Pulmonary artery endothelial cell (primary cell): Measurements from ENCODE around the gene RASSF8. TPM values are rescaled to one million over a fixed set of nuclear protein-coding genes. Genes with fewer than 3 reads are reported as not detected.

Source experiments
- DNase-seq: peaks from one replicate; pipeline ENCODE4 v3.0.0-alpha.2; 2011; ENCODE audit warnings: low read depth, low spot score
- total RNA-seq: library from RNA; depleted of rRNA; stranded (reverse); fragments of >200 nt; gene quantifications from 2 replicates; pipeline ENCODE4 v1.2.3, GENCODE V29; 2014

Gene RASSF8
- 100 and 131 TPM in 2 replicates for total RNA-seq

DNA sequence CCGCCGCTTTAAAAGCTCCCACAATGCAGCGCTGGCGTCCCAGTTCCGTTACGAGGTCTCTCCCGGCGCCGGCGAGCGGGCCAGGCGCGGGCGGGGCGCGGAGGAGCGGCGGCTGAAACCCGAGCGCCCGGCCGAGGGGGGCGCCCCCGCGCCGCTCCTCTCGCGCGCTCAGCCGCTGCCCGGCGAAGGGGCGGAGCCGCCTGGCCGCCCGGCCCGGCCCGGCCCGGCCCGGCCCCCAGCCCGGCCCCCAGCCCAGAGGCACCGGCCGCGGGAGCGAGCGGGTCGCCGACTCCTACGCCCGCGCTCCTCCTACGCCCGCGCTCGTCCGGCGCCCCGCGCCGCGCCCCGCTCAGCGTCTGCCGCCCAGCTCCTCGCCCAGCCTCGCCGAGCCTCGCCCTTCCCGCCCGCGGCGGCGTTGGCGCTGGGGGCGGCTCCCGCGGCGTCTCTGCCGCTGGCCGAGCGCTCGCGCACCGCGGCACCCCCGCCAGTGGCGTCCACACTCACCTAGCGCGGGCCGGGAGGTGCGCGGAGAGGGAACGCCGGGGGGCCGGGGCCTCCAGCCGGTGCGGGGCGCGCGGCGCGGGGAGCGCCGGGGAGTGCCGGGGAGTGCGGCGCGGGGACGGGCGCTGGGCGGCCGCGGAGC, at the start of gene RASSF8:
Gene RASSF8, plus strand, starts transcription at position 255 of the 643 bp plus-strand sequence. CDS start 96,662 bp downstream, outside the sequence.
- no peak for DNase-seq

DNA sequence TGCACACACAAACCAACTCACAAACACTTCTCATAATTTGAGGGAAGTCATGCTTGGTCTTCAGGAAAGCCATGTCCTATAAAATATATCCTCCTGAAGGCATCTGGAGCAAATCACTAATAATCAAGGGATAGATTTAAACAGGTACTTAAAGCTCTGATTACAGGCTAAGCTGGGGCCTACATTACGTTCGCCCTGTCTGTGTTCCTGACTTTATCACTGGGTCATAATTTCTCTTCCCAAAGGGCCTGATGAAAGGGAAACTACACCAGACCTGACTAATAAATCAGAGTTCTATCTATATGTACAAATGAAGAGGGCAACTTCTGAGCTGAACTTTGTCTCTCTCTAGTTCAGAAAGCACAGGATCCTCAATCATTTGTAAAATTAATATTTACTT, 43.9 kb upstream of the RASSF8 start:
- no peak for DNase-seq

DNA sequence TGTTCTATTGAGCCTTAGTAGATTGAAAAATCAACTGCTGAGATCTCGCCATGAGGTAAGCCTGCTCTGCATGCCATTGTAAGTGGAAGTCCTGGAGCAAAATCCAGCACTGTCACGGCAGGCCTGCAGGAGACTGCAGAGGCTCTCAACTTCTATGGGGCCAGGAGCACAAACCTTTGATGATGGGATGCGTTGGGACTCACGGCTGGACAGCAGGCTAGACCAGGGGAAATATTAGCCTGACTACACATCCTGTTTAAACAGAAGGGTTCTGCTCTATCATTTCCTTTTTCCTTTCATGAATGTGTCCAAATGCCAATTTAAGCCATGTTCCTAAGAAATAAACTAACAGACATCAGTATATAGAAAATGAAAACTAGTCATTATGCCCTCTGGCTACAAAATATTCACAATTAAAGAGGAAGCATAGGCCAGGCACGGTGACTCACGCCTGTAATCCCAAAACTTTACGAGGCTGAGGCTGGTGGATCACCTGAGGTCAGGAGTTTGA, 33.9 kb upstream of the RASSF8 start:
- DNase-seq = peak; percentile 90

GRCh38 chr12:25925064-25925463, 33.4 kb upstream of the RASSF8 start:
- DNase-seq = no peak

GRCh38 chr12:25926536-25926935, 31.9 kb upstream of the RASSF8 start:
- DNase-seq = no peak

- DNase-seq = no peak
Observed at GRCh38 chr12:25929142-25929541, 29.3 kb upstream of the RASSF8 start.

GRCh38 chr12:25932971-25933370, 25.5 kb upstream of the RASSF8 start:
- DNase-seq = no peak

- DNase-seq = no peak
Observed at GRCh38 chr12:25934456-25934855, 24.0 kb upstream of the RASSF8 start.

GRCh38 chr12:25935355-25936144, 22.9 kb upstream of the RASSF8 start:
- DNase-seq = no peak

DNA sequence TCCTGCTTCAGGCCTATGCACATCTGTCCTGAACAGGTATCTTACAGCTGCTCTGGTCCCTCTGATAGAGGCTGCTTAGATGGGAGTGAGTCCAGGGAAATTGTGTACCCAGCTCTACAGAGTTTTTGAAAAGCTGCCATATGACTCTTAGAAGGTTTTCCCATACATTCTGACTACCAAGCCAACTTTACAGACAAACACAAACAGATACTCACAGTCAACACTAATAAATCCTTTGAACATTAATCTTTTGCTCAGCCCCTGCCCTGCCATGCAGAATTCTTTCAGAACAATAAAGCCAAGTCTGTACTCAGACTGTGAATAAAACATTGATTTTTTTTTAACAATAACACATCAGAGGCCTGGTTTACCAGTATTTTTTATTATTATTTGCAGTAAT, 21.4 kb upstream of the RASSF8 start:
- no peak for DNase-seq

DNA sequence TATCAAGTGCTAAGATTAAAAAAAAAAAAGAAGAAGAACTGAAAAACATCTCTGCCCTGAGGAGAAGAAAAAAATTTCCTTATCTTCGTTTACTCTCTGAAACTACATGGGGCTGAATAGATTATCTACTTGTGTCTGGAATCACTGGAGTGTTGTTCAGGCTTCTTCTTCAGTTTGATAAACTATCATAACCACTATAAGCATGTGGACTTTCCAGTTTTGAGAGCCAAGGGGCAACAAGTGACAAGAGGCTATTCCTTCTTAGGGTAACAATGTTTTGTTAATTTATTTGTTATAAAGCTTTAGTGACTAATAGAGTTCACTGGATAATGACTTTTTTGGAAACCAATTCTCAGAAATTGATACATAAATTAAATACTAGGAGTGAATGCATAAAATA, 19.9 kb upstream of the RASSF8 start:
- no peak for DNase-seq

GRCh38 chr12:25939606-25940005, 18.9 kb upstream of the RASSF8 start:
- no peak for DNase-seq

- no peak for DNase-seq
Observed at GRCh38 chr12:25940886-25941285, 17.6 kb upstream of the RASSF8 start.

- no peak for DNase-seq
Observed at GRCh38 chr12:25942709-25943108, 15.8 kb upstream of the RASSF8 start.

GRCh38 chr12:25943940-25944339, 14.5 kb upstream of the RASSF8 start:
- DNase-seq = no peak

- no peak for DNase-seq
Observed at GRCh38 chr12:25949343-25949742, 9.1 kb upstream of the RASSF8 start.

- no peak for DNase-seq
Observed at GRCh38 chr12:25950329-25951115, 8.0 kb upstream of the RASSF8 start.

GRCh38 chr12:25957793-25958427, 572 bp upstream of the RASSF8 start:
- DNase-seq = peak; percentile 77

DNA sequence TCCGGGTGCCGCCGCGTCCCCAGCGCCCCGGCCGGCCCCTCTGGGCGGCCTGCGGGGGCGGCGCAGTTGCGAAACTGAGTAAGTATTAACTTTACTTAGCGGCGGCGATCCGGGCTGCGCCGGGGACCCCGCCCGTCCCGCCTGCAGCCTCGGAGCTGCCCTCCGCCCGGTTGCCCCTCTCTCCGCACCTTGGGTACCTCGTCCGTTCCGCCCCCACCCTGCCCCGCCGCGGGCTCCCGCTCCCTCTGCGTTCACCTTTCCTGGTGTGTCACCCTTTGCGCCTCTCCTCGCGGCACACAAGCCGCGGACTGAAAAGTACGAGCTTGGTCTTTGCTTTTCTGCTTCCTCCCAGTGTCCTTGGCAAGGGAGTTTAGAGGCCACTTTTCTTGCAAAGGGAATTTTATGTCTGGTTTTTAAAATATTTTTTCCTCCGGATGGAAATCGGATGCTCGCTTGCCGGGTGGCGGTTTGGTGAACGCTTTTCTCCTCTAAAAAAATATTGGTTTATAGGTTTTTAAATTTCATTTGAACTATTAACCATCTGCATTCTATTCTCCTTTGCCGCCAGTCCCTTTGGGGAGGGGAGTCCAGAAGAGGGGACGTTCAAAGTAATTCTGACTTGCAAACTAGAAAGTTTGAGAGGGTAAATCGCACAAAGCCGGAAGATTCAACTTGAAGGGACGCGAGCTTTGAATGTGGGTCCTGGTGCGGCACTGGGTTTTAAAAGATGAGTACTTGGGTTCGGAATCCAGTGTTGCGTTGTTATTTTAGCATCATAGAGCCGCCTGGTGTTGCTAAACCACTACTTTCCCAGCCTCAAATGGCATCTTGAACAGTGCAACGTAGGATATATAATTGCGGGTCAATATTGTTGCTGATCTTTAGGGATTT, 834 bp downstream of the RASSF8 start:
- DNase-seq = no peak

DNA sequence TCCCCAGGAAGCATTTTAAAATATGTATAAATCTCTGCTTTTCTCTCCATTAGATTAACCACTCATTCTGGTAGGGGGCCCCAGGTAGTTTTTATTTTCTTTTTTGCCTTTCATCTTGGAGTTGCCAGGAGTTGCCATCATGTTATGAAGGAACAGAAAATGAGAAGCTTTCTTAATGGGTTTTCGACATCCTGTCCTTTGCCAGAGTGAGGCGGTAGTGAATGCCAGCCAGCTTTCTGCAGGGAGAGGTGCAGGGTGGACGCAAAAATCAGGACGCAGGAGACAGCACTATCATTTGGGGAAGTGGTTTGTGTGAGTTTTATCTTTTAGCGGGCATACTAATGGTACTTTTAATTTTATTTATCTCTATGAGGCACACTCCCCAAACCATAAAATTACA, 1.7 kb downstream of the RASSF8 start:
- no peak for DNase-seq
